ENCODE measurements around the gene ABR.

- TF ChIP-seq CTCF (IDR thresholded peaks at IDR 0.05) (no peak), POLR2A (IDR thresholded peaks at IDR 0.05) (no peak)
Observed at GRCh38 chr17:1091900-1092299, 87.9 kb downstream of the ABR start.

All from right lobe of liver (tissue), 4 donors.